IMR-90 (cell line): ENCODE results near the gene ACE2. TPM values are rescaled to one million over a fixed set of nuclear protein-coding genes. Genes with fewer than 3 reads are reported as not detected.

ENCODE experiments used
- ATAC-seq: fragments of 200-7000 bp; cut with Tn5 transposase; 2 replicates; pipeline ENCODE4 v1.9.1; 2020; ENCODE audit warnings: low read depth, mild to moderate bottlenecking, moderate library complexity
- BruUV-seq: library from RNA; stranded (reverse); fragments of 400-500 nt; replicated peaks from 2 replicates; lab custom pipeline; 2021; lab: Mats Ljungman, UMichigan
- CTCF ChIA-PET: fragments of 300-600 bp; formaldehyde crosslinking; extraction: SDS; loops from one replicate; lab custom pipeline; 2021; ENCODE audit warnings: antibody characterized with exemption; lab: Yijun Ruan, JAX
- POLR2A ChIA-PET: fragments of 300-600 bp; sonication (Branson Sonifier 250); formaldehyde crosslinking; loops from one replicate; lab custom pipeline; 2022; ENCODE audit warnings: antibody characterized with exemption; ENCODE audit not compliant: unreplicated experiment; lab: Charles Lee
- DNase-seq: peaks from one replicate; pipeline ENCODE4 v3.0.0; 2013
- H2AFZ ChIP-seq: replicated peaks from 2 replicates; pipeline ENCODE3; 2013; ENCODE audit warnings: low read length, mild to moderate bottlenecking; ENCODE audit not compliant: poor library complexity
- H2AK5ac ChIP-seq: 2 replicates; pipeline ENCODE4 v1.6.1; 2013; ENCODE audit warnings: low read depth, low read length, inconsistent platforms
- H2AK9ac ChIP-seq: replicated peaks from 2 replicates; pipeline ENCODE3; 2013; ENCODE audit warnings: mild to moderate bottlenecking, low read depth, low read length, moderate library complexity; ENCODE audit not compliant: poor library complexity
- H2BK120ac ChIP-seq: 2 replicates; pipeline ENCODE4 v1.6.1; 2013; ENCODE audit warnings: low read depth, low read length, inconsistent platforms
- H2BK15ac ChIP-seq: 3 replicates; pipeline ENCODE4 v1.6.1; 2013; ENCODE audit warnings: low read depth, low read length, inconsistent platforms
- H2BK20ac ChIP-seq: 2 replicates; pipeline ENCODE4 v1.6.1; 2013; ENCODE audit warnings: low read depth, mild to moderate bottlenecking, inconsistent platforms, low read length, moderate library complexity
- H2BK5ac ChIP-seq: 2 replicates; pipeline ENCODE4 v1.6.1; 2013; ENCODE audit warnings: mild to moderate bottlenecking, low read depth, low read length, inconsistent platforms; ENCODE audit not compliant: poor library complexity, severe bottlenecking
- H3K14ac ChIP-seq: replicated peaks from 2 replicates; pipeline ENCODE4 v1.6.1; 2013; ENCODE audit warnings: low read depth, low read length, inconsistent platforms
- H3K18ac ChIP-seq: 2 replicates; pipeline ENCODE4 v1.6.1; 2013; ENCODE audit warnings: low read depth, low read length, control low read depth
- H3K23ac ChIP-seq: 2 replicates; pipeline ENCODE4 v1.6.1; 2013; ENCODE audit warnings: low read depth, low read length, inconsistent platforms
- H3K27ac ChIP-seq: 2 replicates; pipeline ENCODE4 v1.5.1; 2013; ENCODE audit warnings: mild to moderate bottlenecking, control low read depth, low read length; ENCODE audit not compliant: insufficient read depth
- H3K27me3 ChIP-seq: 2 replicates; pipeline ENCODE4 v1.6.1; 2013; ENCODE audit warnings: low read length; ENCODE audit not compliant: control insufficient read depth, insufficient read depth
- H3K36me3 ChIP-seq: 2 replicates; pipeline ENCODE4 v1.6.1; 2013; ENCODE audit warnings: low read length, mixed read lengths; ENCODE audit not compliant: control insufficient read depth, insufficient read depth
- H3K4ac ChIP-seq: 2 replicates; pipeline ENCODE4 v1.6.1; 2013; ENCODE audit warnings: low read depth, low read length, inconsistent platforms
- H3K4me1 ChIP-seq: 2 replicates; pipeline ENCODE4 v1.6.1; 2013; ENCODE audit warnings: low read length, mixed read lengths; ENCODE audit not compliant: control insufficient read depth, insufficient read depth
- H3K4me2 ChIP-seq: 2 replicates; pipeline ENCODE4 v1.6.1; 2013; ENCODE audit warnings: low read depth, mild to moderate bottlenecking, control low read depth, low read length, moderate library complexity
- H3K4me3 ChIP-seq: 2 replicates; pipeline ENCODE4 v1.5.1; 2013; ENCODE audit warnings: low read depth, mild to moderate bottlenecking, control low read depth, low read length, moderate library complexity; ENCODE audit not compliant: insufficient read depth
- H3K56ac ChIP-seq: 2 replicates; pipeline ENCODE4 v1.6.1; 2013; ENCODE audit warnings: low read length, inconsistent platforms; ENCODE audit not compliant: insufficient read depth; ENCODE audit errors: extremely low read depth
- H3K79me1 ChIP-seq, 2 experiments: 2 replicates each; pipeline ENCODE4 v1.6.1; 2013; ENCODE audit warnings: low read length in 2 of 2, inconsistent platforms in 1 of 2, low read depth in 1 of 2
- H3K9ac ChIP-seq: 2 replicates; pipeline ENCODE4 v1.6.1; 2013; ENCODE audit warnings: low read depth, low read length, control low read depth
- H3K9me1 ChIP-seq: 2 replicates; pipeline ENCODE4 v1.6.1; 2013; ENCODE audit warnings: low read length, inconsistent platforms; ENCODE audit not compliant: insufficient read depth
- H3K9me3 ChIP-seq: 2 replicates; pipeline ENCODE4 v1.6.1; 2013; ENCODE audit warnings: low read length; ENCODE audit not compliant: control insufficient read depth, insufficient read depth
- H4K20me1 ChIP-seq: 2 replicates; pipeline ENCODE4 v1.6.1; 2013; ENCODE audit warnings: low read length, inconsistent platforms; ENCODE audit not compliant: insufficient read depth
- H4K5ac ChIP-seq: 2 replicates; pipeline ENCODE4 v1.6.1; 2013; ENCODE audit warnings: mild to moderate bottlenecking, low read depth, low read length, control low read depth
- H4K8ac ChIP-seq, 2 experiments: 2 replicates each; pipeline ENCODE4 v1.6.1; 2013; ENCODE audit warnings: low read depth in 2 of 2, low read length in 2 of 2, control low read depth in 1 of 2, inconsistent platforms in 1 of 2
- H4K91ac ChIP-seq: 2 replicates; pipeline ENCODE4 v1.6.1; 2013; ENCODE audit warnings: low read depth, low read length, inconsistent platforms; ENCODE audit not compliant: insufficient read depth
- BHLHE40 ChIP-seq: fragments of 150-350 bp; IDR thresholded peaks from 2 replicates; pipeline ENCODE4 v1.6.1; 2016; ENCODE audit warnings: mild to moderate bottlenecking, low read depth, low read length
- CEBPB ChIP-seq: IDR thresholded peaks from 2 replicates; pipeline ENCODE4 v1.6.1; 2012; ENCODE audit warnings: low read depth, low read length, improper control_type of control experiment
- CHD1 ChIP-seq: IDR thresholded peaks from 2 replicates; pipeline ENCODE4 v1.6.1; 2012; ENCODE audit warnings: low read depth, low read length, improper control_type of control experiment
- FOS ChIP-seq: fragments of 150-350 bp; IDR thresholded peaks from 2 replicates; pipeline ENCODE4 v1.6.1; 2016; ENCODE audit warnings: low read depth, low read length
- MXI1 ChIP-seq: IDR thresholded peaks from 2 replicates; pipeline ENCODE4 v1.6.1; 2012; ENCODE audit warnings: low read depth, mild to moderate bottlenecking, low read length, moderate library complexity, borderline replicate concordance
- RAD21 ChIP-seq: IDR thresholded peaks from 2 replicates; pipeline ENCODE4 v1.6.1; 2012; ENCODE audit warnings: low read length, improper control_type of control experiment
- RCOR1 ChIP-seq: IDR thresholded peaks from 2 replicates; pipeline ENCODE4 v1.6.1; 2012; ENCODE audit warnings: mild to moderate bottlenecking, low read length, improper control_type of control experiment; ENCODE audit not compliant: insufficient replicate concordance
- RFX5 ChIP-seq: IDR thresholded peaks from 2 replicates; pipeline ENCODE4 v1.8.0; 2012; ENCODE audit warnings: low read depth, mild to moderate bottlenecking, low read length, moderate library complexity
- SMC3 ChIP-seq: fragments of 150-350 bp; IDR thresholded peaks from 2 replicates; pipeline ENCODE4 v1.6.1; 2016; ENCODE audit warnings: low read depth, mild to moderate bottlenecking, antibody characterized with exemption, low read length, moderate library complexity
- WGBS, 2 experiments: methylation state at CpG; one replicate each; pipeline versions ENCODE4 v1.1.5 to v1.1.7; 2013; ENCODE audit warnings: missing lambda C conversion rate in 2 of 2; ENCODE audit not compliant: insufficient read length in 1 of 2; ENCODE audit errors: extremely low coverage in 2 of 2; 5-methylcytosine and 5-hydroxymethylcytosine counted together
- dilution Hi-C: fragments of 300-500 bp; cut with HindIII; formaldehyde crosslinking; loops from one replicate; pipeline ENCODE4 v1.14.3; 2018; ENCODE audit warnings: low sequenced_read_pairs; ENCODE audit not compliant: unreplicated experiment
- in situ Hi-C: fragments of 300-500 bp; cut with MboI; formaldehyde crosslinking; loops from 3 replicates; pipeline ENCODE4 v1.14.3; 2019; ENCODE audit warnings: low sequenced_read_pairs, inconsistent platforms, mixed read lengths
- intact Hi-C: fragments of 100-400 bp; cut with micrococcal nuclease; formaldehyde crosslinking; loops from 2 replicates; pipeline ENCODE4 v1.10.0; 2022
- polyA plus RNA-seq, 3 experiments: library from polyadenylated mRNA; depleted of rRNA; stranded (reverse); fragments of >200 nt; gene quantifications; 2 replicates each; pipeline ENCODE4 v1.2.3, GENCODE V29; 2012; ENCODE audit warnings: low replicate concordance in 1 of 3
- total RNA-seq: library from RNA; depleted of rRNA; stranded (reverse); fragments of >200 nt; gene quantifications from 2 replicates; pipeline ENCODE4 v1.2.3, GENCODE V29; 2012
- TF ChIP-seq, protein P1 (sequence below): fragments of 150-350 bp; IDR thresholded peaks from 2 replicates; pipeline ENCODE4 v1.6.1; 2017; ENCODE audit warnings: mild to moderate bottlenecking, antibody characterized with exemption, low read length, low read depth
- TF ChIP-seq, protein P2 (sequence below): fragments of 150-350 bp; IDR thresholded peaks from 2 replicates; pipeline ENCODE4 v1.6.1; 2016; ENCODE audit warnings: low read depth, mild to moderate bottlenecking, low read length, moderate library complexity, borderline replicate concordance
- TF ChIP-seq, protein P3 (sequence below): conservative IDR thresholded peaks from 2 replicates; pipeline ENCODE4 v1.5.1; 2012; ENCODE audit warnings: mild to moderate bottlenecking, low read depth, low read length, improper control_type of control experiment

Gene ACE2
- total and polyA plus RNA-seq, 2 of the 4 experiments (the other 2 are of a cell fraction), result not detected

DNA sequence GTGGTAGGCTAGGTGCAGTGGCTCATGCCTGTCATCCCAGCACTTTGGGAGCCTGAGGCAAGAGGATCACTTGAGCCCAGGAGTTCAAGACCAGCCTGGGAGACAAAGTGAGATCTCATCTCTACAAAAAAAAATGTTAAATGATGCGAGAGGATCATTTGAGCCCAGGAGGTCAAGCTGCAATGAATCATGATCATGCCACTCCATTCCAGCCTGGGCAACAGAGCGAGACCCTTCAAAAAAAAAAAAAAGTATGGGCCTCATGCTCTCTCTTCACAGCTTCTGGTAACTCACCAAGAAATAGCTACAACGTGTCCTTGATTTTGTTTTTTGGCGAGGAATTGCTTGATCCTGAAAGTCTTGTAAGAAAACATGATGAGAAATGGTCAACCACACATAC, 1.3 kb downstream of the ACE2 start:
- Histone ChIP-seq H3K23ac (no peak overlapping the region), H2AFZ (no peak overlapping the region), H3K18ac (no peak overlapping the region), H3K36me3 (no peaks in the 10 kb centered on the region), H2AK9ac (no peak overlapping the region), H3K27ac (no peak overlapping the region), H3K27me3 (peaks cover 10% of the 10 kb centered on the region), H2BK120ac (no peak overlapping the region), H2BK15ac (no peak overlapping the region), H2AK5ac (no peak overlapping the region), H4K8ac (no peak overlapping the region), H2BK20ac (no peak overlapping the region), H4K91ac (no peak overlapping the region), H3K4me3 (no peak overlapping the region), H3K4me2 (no peak overlapping the region), H4K5ac (no peak overlapping the region), H3K9ac (no peak overlapping the region), H3K9me1 (no peaks in the 10 kb centered on the region), H3K14ac (no peak overlapping the region), H3K4me1 (no peaks in the 10 kb centered on the region), H3K79me1 (no peaks in the 10 kb centered on the region), H3K9me3 (no peaks in the 10 kb centered on the region), H2BK5ac (no peak overlapping the region), H3K56ac (no peak overlapping the region), H4K20me1 (no peaks in the 10 kb centered on the region), H3K4ac (no peak overlapping the region)
- no TSS peak for BruUV-seq
- intact Hi-C loops (no loop called here), in situ Hi-C loops (no loop called here), dilution Hi-C loops (no loop called here)
- CTCF ChIA-PET, result interaction anchor here (0.6 to 1.3 kb wide), 3 partner anchors 8 to 699 kb away, joined by 3 to 5 read pairs (median 4); no protein-coding TSS in a partner anchor
- DNase-seq, result no peak
- no peak for ATAC-seq
- TF ChIP-seq RAD21 (no peak), CHD1 (no peak), CEBPB (no peak), RCOR1 (no peak), FOS (no peak), RFX5 (no peak), MXI1 (no peak), BHLHE40 (no peak), SMC3 (no peak)
- TF ChIP-seq, protein P1, sequence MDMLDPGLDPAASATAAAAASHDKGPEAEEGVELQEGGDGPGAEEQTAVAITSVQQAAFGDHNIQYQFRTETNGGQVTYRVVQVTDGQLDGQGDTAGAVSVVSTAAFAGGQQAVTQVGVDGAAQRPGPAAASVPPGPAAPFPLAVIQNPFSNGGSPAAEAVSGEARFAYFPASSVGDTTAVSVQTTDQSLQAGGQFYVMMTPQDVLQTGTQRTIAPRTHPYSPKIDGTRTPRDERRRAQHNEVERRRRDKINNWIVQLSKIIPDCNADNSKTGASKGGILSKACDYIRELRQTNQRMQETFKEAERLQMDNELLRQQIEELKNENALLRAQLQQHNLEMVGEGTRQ, result no peak
- TF ChIP-seq, protein P2, sequence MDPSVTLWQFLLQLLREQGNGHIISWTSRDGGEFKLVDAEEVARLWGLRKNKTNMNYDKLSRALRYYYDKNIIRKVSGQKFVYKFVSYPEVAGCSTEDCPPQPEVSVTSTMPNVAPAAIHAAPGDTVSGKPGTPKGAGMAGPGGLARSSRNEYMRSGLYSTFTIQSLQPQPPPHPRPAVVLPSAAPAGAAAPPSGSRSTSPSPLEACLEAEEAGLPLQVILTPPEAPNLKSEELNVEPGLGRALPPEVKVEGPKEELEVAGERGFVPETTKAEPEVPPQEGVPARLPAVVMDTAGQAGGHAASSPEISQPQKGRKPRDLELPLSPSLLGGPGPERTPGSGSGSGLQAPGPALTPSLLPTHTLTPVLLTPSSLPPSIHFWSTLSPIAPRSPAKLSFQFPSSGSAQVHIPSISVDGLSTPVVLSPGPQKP, result no peak
- TF ChIP-seq, protein P3, sequence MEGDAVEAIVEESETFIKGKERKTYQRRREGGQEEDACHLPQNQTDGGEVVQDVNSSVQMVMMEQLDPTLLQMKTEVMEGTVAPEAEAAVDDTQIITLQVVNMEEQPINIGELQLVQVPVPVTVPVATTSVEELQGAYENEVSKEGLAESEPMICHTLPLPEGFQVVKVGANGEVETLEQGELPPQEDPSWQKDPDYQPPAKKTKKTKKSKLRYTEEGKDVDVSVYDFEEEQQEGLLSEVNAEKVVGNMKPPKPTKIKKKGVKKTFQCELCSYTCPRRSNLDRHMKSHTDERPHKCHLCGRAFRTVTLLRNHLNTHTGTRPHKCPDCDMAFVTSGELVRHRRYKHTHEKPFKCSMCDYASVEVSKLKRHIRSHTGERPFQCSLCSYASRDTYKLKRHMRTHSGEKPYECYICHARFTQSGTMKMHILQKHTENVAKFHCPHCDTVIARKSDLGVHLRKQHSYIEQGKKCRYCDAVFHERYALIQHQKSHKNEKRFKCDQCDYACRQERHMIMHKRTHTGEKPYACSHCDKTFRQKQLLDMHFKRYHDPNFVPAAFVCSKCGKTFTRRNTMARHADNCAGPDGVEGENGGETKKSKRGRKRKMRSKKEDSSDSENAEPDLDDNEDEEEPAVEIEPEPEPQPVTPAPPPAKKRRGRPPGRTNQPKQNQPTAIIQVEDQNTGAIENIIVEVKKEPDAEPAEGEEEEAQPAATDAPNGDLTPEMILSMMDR, result no peak
- POLR2A ChIA-PET, result no interaction called here
- WGBS, 2 experiments, result 60% methylated on average over 1 of the region's 4 CpGs; no CpG with 5 or more reads in 1 of the 2 experiments
